ENCODE results near the gene CHRNA4.

The CHRNA4 gene

GRCh38 chr20:63361519-63362435, 628 bp upstream of the CHRNA4 start:
- TF ChIP-seq CTCF (IDR thresholded peaks at IDR 0.05; ENCODE audit: insufficient read depth, missing control alignments): no peak
- FAIRE-seq (no peak), DNase-seq (ENCODE audit: insufficient read length, low spot score) (no peak)

- FAIRE-seq: no peak
- no peak for TF ChIP-seq CTCF (IDR thresholded peaks at IDR 0.05; ENCODE audit: insufficient read depth, missing control alignments)
- no peak for DNase-seq (ENCODE audit: insufficient read length, low spot score)
These were observed 956 bp downstream of the CHRNA4 start for GRCh38 chr20:63359937-63360849.

GRCh38 chr20:63359164-63359934, 1.8 kb downstream of the CHRNA4 start:
- FAIRE-seq (no peak), DNase-seq (ENCODE audit: insufficient read length, low spot score) (no peak)

GRCh38 chr20:63357921-63358905, 2.9 kb downstream of the CHRNA4 start:
- FAIRE-seq: no peak
- no peak for DNase-seq (ENCODE audit: insufficient read length, low spot score)
- TF ChIP-seq CTCF (IDR thresholded peaks at IDR 0.05; ENCODE audit: insufficient read depth, missing control alignments): no peak

More at GRCh38 chr20:63359164-63359934, 1.8 kb downstream of the CHRNA4 start:
- TF ChIP-seq CTCF (IDR thresholded peaks at IDR 0.05; ENCODE audit: insufficient read depth, missing control alignments): no peak

- FAIRE-seq: no peak
- DNase-seq (ENCODE audit: insufficient read length, low spot score): no peak
- TF ChIP-seq CTCF (IDR thresholded peaks at IDR 0.05; ENCODE audit: insufficient read depth, missing control alignments): no peak
These were observed 3.9 kb downstream of the CHRNA4 start for GRCh38 chr20:63356931-63357879.
